Suprapubic skin (tissue), 4 donors: ENCODE measurements around the gene TMTC2.

ENCODE experiments used
- EP300 ChIP-seq: sonication (generic); formaldehyde crosslinking; IDR thresholded peaks from one replicate; pipeline ENCODE4 v1.6.1; 2017; ENCODE audit warnings: antibody characterized with exemption
- POLR2A ChIP-seq, 2 donors: fragments of 450-650 bp; IDR thresholded peaks; one replicate each; pipeline ENCODE4 v1.6.1; 2017; ENCODE audit warnings: antibody characterized with exemption in 2 of 2, mild to moderate bottlenecking in 2 of 2, moderate library complexity in 2 of 2
- POLR2AphosphoS5 ChIP-seq, 3 donors: sonication (generic); formaldehyde crosslinking; IDR thresholded peaks; one replicate each; pipeline ENCODE4 v1.6.1; 2017; ENCODE audit warnings: antibody characterized with exemption in 3 of 3
- TF ChIP-seq, protein P1 (sequence below), 2 donors: fragments of 200-600 bp in 1 of 2; fragments of 450-650 bp in 1 of 2; sonication (generic) in 1 of 2; IDR thresholded peaks; one replicate each; pipeline ENCODE4 v1.5.1; 2016 to 2019; ENCODE audit warnings: antibody characterized with exemption in 2 of 2, mild to moderate bottlenecking in 1 of 2, moderate library complexity in 1 of 2

DNA sequence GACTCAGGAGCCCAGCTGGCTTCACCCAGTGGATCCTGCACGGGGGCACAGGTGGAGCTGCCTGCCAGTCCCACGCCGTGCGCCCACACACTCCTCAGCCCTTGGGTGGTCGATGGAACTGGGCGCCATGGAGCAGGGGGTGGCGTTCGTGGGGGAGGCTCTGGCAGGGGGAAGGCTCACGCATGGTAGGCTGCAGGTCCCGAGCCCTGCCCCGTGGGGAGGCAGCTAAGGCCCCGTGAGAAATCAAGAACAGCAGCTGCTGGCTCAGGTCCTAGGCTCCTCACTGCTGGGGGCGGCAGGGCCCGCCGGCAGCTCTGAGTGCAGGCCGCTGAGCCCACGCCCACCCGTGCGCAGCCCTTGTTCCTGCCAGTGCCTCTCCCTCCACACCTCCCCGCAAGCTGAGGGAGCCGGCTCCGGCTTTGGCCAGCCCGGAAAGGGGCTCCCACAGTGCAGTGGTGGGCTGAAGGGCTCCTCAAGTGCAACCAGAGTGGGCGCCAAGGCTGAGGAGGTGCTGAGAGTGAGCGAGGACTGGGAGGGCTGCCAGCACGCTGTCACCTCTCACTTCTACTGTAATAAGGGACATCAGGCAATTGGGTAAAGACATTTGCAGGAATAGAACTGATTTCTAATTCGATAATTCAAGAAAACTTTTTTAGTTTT is 115.4 kb downstream of the TMTC2 start:
- TF ChIP-seq, protein P1, sequence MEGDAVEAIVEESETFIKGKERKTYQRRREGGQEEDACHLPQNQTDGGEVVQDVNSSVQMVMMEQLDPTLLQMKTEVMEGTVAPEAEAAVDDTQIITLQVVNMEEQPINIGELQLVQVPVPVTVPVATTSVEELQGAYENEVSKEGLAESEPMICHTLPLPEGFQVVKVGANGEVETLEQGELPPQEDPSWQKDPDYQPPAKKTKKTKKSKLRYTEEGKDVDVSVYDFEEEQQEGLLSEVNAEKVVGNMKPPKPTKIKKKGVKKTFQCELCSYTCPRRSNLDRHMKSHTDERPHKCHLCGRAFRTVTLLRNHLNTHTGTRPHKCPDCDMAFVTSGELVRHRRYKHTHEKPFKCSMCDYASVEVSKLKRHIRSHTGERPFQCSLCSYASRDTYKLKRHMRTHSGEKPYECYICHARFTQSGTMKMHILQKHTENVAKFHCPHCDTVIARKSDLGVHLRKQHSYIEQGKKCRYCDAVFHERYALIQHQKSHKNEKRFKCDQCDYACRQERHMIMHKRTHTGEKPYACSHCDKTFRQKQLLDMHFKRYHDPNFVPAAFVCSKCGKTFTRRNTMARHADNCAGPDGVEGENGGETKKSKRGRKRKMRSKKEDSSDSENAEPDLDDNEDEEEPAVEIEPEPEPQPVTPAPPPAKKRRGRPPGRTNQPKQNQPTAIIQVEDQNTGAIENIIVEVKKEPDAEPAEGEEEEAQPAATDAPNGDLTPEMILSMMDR (IDR thresholded peaks at IDR 0.05): no peak
- no peak for TF ChIP-seq POLR2A (IDR thresholded peaks at IDR 0.05)
- TF ChIP-seq EP300: no peak
- TF ChIP-seq POLR2AphosphoS5 (IDR thresholded peaks at IDR 0.05): no peak
